Esophagus squamous epithelium (tissue), 4 donors: Measurements from ENCODE around the gene REC8.

Experiments
- POLR2A ChIP-seq, 4 donors: fragments of 450-650 bp; IDR thresholded peaks; one replicate each; pipeline ENCODE4 v1.6.1; 2017; ENCODE audit warnings: antibody characterized with exemption in 4 of 4, mild to moderate bottlenecking in 4 of 4, moderate library complexity in 3 of 4
- TF ChIP-seq, protein P1 (sequence below), 6 experiments: fragments of 450-650 bp in 4 of 6; fragments of 200-600 bp in 2 of 6; sonication (generic) in 2 of 6; IDR thresholded peaks; one replicate each; pipeline ENCODE4 v1.5.1; 2016 to 2019; ENCODE audit warnings: antibody characterized with exemption in 6 of 6, mild to moderate bottlenecking in 4 of 6, moderate library complexity in 4 of 6

GRCh38 chr14:24156840-24157239 is 15.0 kb upstream of the REC8 start:
- TF ChIP-seq, protein P1, sequence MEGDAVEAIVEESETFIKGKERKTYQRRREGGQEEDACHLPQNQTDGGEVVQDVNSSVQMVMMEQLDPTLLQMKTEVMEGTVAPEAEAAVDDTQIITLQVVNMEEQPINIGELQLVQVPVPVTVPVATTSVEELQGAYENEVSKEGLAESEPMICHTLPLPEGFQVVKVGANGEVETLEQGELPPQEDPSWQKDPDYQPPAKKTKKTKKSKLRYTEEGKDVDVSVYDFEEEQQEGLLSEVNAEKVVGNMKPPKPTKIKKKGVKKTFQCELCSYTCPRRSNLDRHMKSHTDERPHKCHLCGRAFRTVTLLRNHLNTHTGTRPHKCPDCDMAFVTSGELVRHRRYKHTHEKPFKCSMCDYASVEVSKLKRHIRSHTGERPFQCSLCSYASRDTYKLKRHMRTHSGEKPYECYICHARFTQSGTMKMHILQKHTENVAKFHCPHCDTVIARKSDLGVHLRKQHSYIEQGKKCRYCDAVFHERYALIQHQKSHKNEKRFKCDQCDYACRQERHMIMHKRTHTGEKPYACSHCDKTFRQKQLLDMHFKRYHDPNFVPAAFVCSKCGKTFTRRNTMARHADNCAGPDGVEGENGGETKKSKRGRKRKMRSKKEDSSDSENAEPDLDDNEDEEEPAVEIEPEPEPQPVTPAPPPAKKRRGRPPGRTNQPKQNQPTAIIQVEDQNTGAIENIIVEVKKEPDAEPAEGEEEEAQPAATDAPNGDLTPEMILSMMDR (IDR thresholded peaks at IDR 0.05), result no peak
- no peak for TF ChIP-seq POLR2A (IDR thresholded peaks at IDR 0.05)
